Astrocyte of the spinal cord (primary cell): ENCODE results near the gene SPIB.

Experiments used
- DNase-seq: peaks from one replicate; pipeline ENCODE4 v3.0.0; 2011; ENCODE audit warnings: low read depth, low spot score
- H3K4me3 ChIP-seq: 2 replicates; pipeline ENCODE4 v1.5.1; 2011; ENCODE audit warnings: low read depth, mild to moderate bottlenecking, low read length, moderate library complexity
- CTCF ChIP-seq: IDR thresholded peaks from 2 replicates; pipeline ENCODE4 v1.5.1; 2012; ENCODE audit warnings: low read depth, mild to moderate bottlenecking, low read length, inconsistent platforms
- in situ Hi-C: cut with HindIII; loops from 2 replicates; pipeline ENCODE4 v1.10.0; 2017; ENCODE audit warnings: low sequenced_read_pairs

SPIB gene

DNA sequence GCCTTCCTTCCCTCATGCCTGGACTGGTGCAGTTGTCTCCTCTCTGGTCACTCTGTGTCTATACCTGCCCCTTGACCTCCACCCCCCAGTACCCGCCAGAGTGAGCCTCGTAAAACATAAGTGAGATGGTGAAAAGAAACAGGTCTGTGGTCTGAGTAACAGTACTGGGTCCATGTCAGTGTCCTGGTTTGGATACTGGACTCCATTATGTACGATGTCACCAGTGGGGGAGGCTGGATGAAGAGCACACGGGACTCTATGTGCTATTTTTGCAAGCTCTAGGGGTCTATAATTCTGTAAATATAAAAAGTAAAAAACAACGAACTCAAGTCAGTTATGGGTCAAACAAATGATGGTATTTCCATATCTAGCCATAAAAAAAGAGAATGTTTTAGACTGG is 28.3 kb downstream of the SPIB start:
- no peak for DNase-seq
- no peak for TF ChIP-seq CTCF
- in situ Hi-C loops: no loop called here

GRCh38 chr19:50447750-50448149 is 29.0 kb downstream of the SPIB start:
- no peak overlapping the region for H3K4me3 ChIP-seq
- no peak for DNase-seq
- TF ChIP-seq CTCF: no peak
- in situ Hi-C loops: no loop called here

More for the DNA sequence above, 28.3 kb downstream of the SPIB start:
- H3K4me3 ChIP-seq: no peak overlapping the region

- TF ChIP-seq CTCF: no peak
- in situ Hi-C loops: no loop called here
- no peak overlapping the region for H3K4me3 ChIP-seq
- no peak for DNase-seq
These were observed 30.6 kb downstream of the SPIB start for GRCh38 chr19:50449236-50449899.

- no peak for TF ChIP-seq CTCF
- no peak for DNase-seq
- no peak overlapping the region for H3K4me3 ChIP-seq
- in situ Hi-C loops: no loop called here
These were observed 31.9 kb downstream of the SPIB start for GRCh38 chr19:50450369-50451222.

DNA sequence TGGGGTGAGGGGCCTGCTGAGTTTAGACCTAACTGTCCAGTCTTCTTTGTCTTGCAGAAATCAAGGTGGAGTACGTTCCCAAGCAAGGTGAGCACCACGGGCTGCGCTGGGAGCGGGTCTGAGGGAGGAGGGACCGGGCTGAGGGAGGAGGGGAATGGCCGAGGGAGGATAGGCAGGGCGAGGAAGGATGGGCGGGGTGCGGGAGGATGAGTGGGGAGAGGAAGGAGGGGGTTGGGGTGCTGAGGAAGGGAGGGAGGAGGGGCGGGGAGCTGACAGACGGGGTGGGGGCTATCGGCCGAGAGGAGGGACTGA is 32.4 kb downstream of the SPIB start:
- DNase-seq: no peak
- no peak overlapping the region for H3K4me3 ChIP-seq
- TF ChIP-seq CTCF: no peak
- in situ Hi-C loops: no loop called here

GRCh38 chr19:50453243-50453642 is 34.5 kb downstream of the SPIB start:
- in situ Hi-C loops: no loop called here
- DNase-seq: no peak
- TF ChIP-seq CTCF: no peak
- no peak overlapping the region for H3K4me3 ChIP-seq
